ENCODE results near the gene SCN5A. TPM values are rescaled to one million over a fixed set of nuclear protein-coding genes. Genes with fewer than 3 reads are reported as not detected.

SCN5A gene
- total RNA-seq, 1 donor from 2014 or later = 0.25 TPM

DNA sequence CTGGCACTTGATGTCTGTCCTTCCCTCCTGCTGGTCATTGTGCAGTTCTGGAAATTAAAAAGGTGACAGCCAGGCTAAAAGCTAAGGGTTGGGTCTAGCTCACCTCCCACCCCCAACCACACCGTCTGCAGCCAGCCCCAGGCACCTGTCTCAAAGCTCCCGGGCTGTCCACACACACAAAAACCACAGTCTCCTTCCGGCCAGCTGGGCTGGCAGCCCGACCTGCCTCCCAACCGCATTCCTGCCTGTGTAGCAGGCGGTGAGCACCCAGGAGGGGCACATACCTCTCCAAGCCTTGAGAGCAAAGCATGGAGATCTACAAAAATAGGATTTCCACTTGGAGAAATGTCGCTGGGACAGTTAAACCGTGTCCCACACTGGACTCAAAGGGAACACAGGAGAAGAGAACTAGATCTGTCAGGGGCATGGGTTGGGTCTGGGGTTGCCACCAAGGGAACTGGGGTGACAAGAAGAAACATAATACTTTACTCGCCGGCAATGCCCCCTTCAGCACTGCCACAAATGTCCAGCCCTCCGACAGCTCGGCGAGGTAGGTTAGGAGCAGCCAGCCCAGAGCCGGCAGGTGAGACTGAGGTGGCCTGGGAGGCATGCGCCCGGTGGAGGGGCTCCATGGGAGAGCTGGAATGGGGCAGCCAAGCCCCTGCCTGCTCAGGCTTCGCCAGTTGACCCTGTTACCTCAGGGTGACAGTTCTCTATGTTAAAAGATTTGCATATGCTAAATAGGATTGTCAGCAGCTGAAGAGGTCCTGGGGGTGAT, 101.1 kb downstream of the SCN5A start:
- peaks cover 5% of the 10 kb centered on the region for H3K4me1 Mint-ChIP-seq (ENCODE audit: low read depth)
- no peak overlapping the region for H3K4me3 Mint-ChIP-seq (ENCODE audit: unreplicated experiment)
- no peaks in the 10 kb centered on the region for H3K9me3 Mint-ChIP-seq (ENCODE audit: low read depth)
- no peak for DNase-seq (ENCODE audit: low spot score)
- TF ChIP-seq, protein P1, sequence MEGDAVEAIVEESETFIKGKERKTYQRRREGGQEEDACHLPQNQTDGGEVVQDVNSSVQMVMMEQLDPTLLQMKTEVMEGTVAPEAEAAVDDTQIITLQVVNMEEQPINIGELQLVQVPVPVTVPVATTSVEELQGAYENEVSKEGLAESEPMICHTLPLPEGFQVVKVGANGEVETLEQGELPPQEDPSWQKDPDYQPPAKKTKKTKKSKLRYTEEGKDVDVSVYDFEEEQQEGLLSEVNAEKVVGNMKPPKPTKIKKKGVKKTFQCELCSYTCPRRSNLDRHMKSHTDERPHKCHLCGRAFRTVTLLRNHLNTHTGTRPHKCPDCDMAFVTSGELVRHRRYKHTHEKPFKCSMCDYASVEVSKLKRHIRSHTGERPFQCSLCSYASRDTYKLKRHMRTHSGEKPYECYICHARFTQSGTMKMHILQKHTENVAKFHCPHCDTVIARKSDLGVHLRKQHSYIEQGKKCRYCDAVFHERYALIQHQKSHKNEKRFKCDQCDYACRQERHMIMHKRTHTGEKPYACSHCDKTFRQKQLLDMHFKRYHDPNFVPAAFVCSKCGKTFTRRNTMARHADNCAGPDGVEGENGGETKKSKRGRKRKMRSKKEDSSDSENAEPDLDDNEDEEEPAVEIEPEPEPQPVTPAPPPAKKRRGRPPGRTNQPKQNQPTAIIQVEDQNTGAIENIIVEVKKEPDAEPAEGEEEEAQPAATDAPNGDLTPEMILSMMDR (IDR thresholded peaks at IDR 0.05) = no peak
- H3K36me3 Mint-ChIP-seq (ENCODE audit: low read depth) = no peaks in the 10 kb centered on the region
- H3K27me3 Mint-ChIP-seq (ENCODE audit: low read depth) = peaks cover 14% of the 10 kb centered on the region
- H3K27ac Mint-ChIP-seq (ENCODE audit: unreplicated experiment) = peak overlapping the region; percentile 41

DNA sequence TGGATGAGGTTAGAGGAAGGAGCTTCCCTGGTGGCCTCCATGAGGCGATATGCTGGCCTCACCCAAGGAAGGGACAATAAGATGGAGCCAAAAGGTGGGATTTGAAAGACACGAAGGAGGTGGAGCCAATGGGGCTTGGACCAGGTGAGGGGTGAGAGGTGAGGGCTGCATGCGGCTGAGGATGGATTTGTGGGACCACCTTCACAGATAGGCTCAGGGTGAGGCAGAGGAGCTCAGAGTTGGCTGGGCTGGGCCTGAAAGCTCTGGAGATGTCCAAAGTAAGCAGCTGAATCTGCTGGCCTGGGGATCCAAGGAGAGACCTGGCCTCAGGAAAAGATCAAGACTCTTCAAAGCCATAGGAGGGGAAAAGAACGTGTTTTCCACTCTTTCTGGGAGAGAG, 103.5 kb downstream of the SCN5A start:
- no peak for DNase-seq (ENCODE audit: low spot score)
- TF ChIP-seq, protein P1 (IDR thresholded peaks at IDR 0.05) = no peak
- H3K27ac Mint-ChIP-seq (ENCODE audit: unreplicated experiment) = no peak overlapping the region
- H3K27me3 Mint-ChIP-seq (ENCODE audit: low read depth) = peaks cover 11% of the 10 kb centered on the region
- H3K36me3 Mint-ChIP-seq (ENCODE audit: low read depth) = no peaks in the 10 kb centered on the region
- no peak overlapping the region for H3K4me3 Mint-ChIP-seq (ENCODE audit: unreplicated experiment)
- H3K4me1 Mint-ChIP-seq (ENCODE audit: low read depth) = peaks cover 9% of the 10 kb centered on the region
- H3K9me3 Mint-ChIP-seq (ENCODE audit: low read depth) = no peaks in the 10 kb centered on the region

DNA sequence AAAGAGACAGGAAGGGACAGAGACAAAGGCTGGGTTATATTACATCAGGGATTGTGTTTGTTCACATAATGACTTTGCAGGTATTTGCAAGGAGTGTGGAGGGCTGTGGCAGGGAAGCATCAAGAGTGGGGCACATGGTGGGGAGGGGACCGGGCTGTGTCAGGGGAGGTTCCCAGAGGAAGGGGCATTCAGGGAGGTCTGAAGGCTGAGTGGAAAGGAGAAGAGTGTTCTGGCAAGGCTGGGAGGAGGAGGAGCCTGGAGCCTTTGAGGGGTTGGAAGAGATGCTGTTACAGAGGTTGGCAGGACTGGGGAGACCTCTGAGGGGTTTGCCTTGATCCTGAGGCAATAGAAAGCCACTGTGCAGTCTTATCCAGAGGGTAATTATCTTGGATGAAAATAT, 103.9 kb downstream of the SCN5A start:
- TF ChIP-seq, protein P1 (IDR thresholded peaks at IDR 0.05) = no peak
- Mint-ChIP-seq H3K27me3 (ENCODE audit: low read depth) (peaks cover 11% of the 10 kb centered on the region), H3K36me3 (ENCODE audit: low read depth) (no peaks in the 10 kb centered on the region), H3K9me3 (ENCODE audit: low read depth) (no peaks in the 10 kb centered on the region), H3K4me1 (ENCODE audit: low read depth) (peaks cover 9% of the 10 kb centered on the region), H3K4me3 (ENCODE audit: unreplicated experiment) (no peak overlapping the region), H3K27ac (ENCODE audit: unreplicated experiment) (no peak overlapping the region)
- no peak for DNase-seq (ENCODE audit: low spot score)

DNA sequence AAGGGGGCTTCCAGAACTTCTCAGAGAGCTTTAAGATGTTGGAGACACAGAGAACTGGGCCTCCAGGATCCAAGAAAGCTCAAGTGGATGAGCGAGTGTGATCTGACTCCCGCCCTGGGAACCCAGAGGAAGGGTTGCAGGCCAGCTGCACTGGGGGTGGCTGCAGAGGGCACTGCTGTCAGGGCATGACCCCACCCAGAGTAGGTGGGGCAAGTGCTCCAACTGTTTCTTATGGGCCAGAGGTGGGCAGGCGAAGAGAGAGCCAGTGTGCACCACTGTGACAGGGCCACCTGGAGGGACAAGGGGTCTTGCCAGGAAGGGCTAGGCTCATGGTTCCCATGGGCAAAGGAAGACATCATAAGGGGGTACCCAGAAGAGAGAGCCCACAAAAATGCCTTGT, 104.6 kb downstream of the SCN5A start:
- H3K4me3 Mint-ChIP-seq (ENCODE audit: unreplicated experiment) = no peak overlapping the region
- H3K9me3 Mint-ChIP-seq (ENCODE audit: low read depth) = no peaks in the 10 kb centered on the region
- peaks cover 9% of the 10 kb centered on the region for H3K4me1 Mint-ChIP-seq (ENCODE audit: low read depth)
- no peak overlapping the region for H3K27ac Mint-ChIP-seq (ENCODE audit: unreplicated experiment)
- no peak for DNase-seq (ENCODE audit: low spot score)
- no peaks in the 10 kb centered on the region for H3K36me3 Mint-ChIP-seq (ENCODE audit: low read depth)
- H3K27me3 Mint-ChIP-seq (ENCODE audit: low read depth) = peaks cover 11% of the 10 kb centered on the region
- TF ChIP-seq, protein P1 (IDR thresholded peaks at IDR 0.05) = no peak

DNA sequence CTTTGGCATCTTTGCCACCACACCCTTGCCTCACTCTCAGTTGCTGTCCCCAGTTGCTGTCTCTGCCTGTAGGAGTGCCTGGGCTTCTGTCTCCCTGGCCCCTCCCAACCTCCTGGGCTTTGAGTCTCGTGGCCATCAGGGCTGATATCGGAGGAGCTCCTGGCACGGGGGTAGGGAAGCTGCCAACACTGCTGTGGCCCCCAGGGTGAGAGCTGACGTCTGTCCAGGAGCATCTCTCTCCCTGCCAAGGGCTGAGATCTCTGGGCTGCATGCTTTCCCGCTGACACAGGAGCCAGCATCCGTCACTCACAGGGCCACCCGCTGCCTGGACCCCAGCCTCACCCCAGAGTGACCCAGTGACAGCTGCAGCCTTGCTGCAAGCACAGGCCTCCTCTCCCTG, 105.9 kb downstream of the SCN5A start:
- Mint-ChIP-seq H3K36me3 (ENCODE audit: low read depth) (no peaks in the 10 kb centered on the region), H3K27ac (ENCODE audit: unreplicated experiment) (no peak overlapping the region), H3K27me3 (ENCODE audit: low read depth) (peaks cover 11% of the 10 kb centered on the region), H3K4me1 (ENCODE audit: low read depth) (peaks cover 9% of the 10 kb centered on the region), H3K9me3 (ENCODE audit: low read depth) (no peaks in the 10 kb centered on the region), H3K4me3 (ENCODE audit: unreplicated experiment) (no peak overlapping the region)
- TF ChIP-seq, protein P1 (IDR thresholded peaks at IDR 0.05) = no peak
- DNase-seq (ENCODE audit: low spot score) = no peak

Data from chondrocyte (in vitro differentiated cells).